Endothelial cell of umbilical vein (primary cell): ENCODE measurements around the gene MVK.

Experiments used
- EZH2 ChIP-seq: IDR thresholded peaks from 2 replicates; pipeline ENCODE4 v1.6.1; 2012; ENCODE audit warnings: borderline replicate concordance, low read depth, mild to moderate bottlenecking, moderate library complexity, low read length, inconsistent platforms; ENCODE audit not compliant: severe bottlenecking
- FOS ChIP-seq: IDR thresholded peaks from 2 replicates; pipeline ENCODE4 v1.6.1; 2011; ENCODE audit warnings: mild to moderate bottlenecking, low read length, moderate library complexity, borderline replicate concordance; ENCODE audit not compliant: insufficient read depth
- GATA2 ChIP-seq: IDR thresholded peaks from 2 replicates; pipeline ENCODE4 v1.7.0; 2011; ENCODE audit warnings: low read depth, mild to moderate bottlenecking, moderate library complexity, mixed read lengths, low read length; ENCODE audit not compliant: insufficient read length, insufficient read depth
- MYC ChIP-seq: IDR thresholded peaks from one replicate; pipeline ENCODE4 v1.6.1; 2011; ENCODE audit warnings: mild to moderate bottlenecking, low read depth, low read length
- POLR2A ChIP-seq: IDR thresholded peaks from 2 replicates; pipeline ENCODE4 v1.6.1; 2012; ENCODE audit warnings: low read depth, mild to moderate bottlenecking, control low read depth, low read length
- POLR2AphosphoS5 ChIP-seq: IDR thresholded peaks from 2 replicates; pipeline ENCODE4 v1.6.1; 2012; ENCODE audit warnings: low read depth, mild to moderate bottlenecking, control low read depth, low read length, moderate library complexity; ENCODE audit not compliant: insufficient read depth
- TF ChIP-seq, protein P1 (sequence below): IDR thresholded peaks from 2 replicates; pipeline ENCODE4 v1.6.1; 2011; ENCODE audit not compliant: insufficient read depth, insufficient read length
- TF ChIP-seq, protein P2 (sequence below), 2 donors: IDR thresholded peaks; 1 replicate in 1 of 2; 2 replicates in 1 of 2; pipeline ENCODE4 v1.5.1; 2011; ENCODE audit warnings: low read length in 2 of 2, mild to moderate bottlenecking in 2 of 2, moderate library complexity in 2 of 2, control low read depth in 1 of 2, inconsistent platforms in 1 of 2, low read depth in 1 of 2; ENCODE audit not compliant: insufficient read depth in 1 of 2; ENCODE audit errors: extremely low read depth in 1 of 2

DNA sequence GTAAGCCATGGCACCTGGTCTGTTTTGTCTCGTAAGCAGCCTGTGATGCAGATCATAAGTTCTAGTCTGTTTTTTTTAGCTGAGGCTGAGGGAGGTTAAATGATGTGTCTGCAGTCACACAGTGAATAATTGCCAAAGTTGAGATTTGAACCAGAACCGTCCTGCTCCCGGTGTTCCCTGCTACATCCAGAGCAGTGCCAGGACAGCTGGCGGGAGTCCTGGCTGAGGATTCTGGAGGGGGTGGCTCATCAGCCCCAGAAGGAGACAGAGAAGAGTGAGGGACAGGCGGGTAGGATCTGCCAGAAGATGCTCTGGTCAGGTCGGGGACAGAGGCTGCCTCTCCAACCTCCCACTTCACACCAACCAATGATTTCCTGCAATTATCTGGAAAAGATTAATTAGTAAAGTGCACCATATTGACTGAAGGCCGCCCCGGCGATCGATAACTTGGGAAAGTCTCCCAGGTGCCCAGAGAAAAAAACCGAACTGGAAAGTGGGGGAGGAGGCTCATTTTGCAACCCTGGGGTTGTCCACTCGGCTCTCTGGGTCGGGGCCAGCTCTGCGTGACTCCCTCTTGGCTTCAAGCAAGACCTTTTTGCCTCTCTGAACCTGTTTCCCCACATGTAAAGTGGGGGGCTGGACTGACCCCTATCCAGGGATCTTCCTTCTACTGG lies 42.1 kb downstream of the MVK start:
- TF ChIP-seq POLR2AphosphoS5 = no peak
- TF ChIP-seq, protein P1, sequence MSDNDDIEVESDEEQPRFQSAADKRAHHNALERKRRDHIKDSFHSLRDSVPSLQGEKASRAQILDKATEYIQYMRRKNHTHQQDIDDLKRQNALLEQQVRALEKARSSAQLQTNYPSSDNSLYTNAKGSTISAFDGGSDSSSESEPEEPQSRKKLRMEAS = no peak
- TF ChIP-seq POLR2A = no peak
- TF ChIP-seq, protein P2, sequence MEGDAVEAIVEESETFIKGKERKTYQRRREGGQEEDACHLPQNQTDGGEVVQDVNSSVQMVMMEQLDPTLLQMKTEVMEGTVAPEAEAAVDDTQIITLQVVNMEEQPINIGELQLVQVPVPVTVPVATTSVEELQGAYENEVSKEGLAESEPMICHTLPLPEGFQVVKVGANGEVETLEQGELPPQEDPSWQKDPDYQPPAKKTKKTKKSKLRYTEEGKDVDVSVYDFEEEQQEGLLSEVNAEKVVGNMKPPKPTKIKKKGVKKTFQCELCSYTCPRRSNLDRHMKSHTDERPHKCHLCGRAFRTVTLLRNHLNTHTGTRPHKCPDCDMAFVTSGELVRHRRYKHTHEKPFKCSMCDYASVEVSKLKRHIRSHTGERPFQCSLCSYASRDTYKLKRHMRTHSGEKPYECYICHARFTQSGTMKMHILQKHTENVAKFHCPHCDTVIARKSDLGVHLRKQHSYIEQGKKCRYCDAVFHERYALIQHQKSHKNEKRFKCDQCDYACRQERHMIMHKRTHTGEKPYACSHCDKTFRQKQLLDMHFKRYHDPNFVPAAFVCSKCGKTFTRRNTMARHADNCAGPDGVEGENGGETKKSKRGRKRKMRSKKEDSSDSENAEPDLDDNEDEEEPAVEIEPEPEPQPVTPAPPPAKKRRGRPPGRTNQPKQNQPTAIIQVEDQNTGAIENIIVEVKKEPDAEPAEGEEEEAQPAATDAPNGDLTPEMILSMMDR (IDR thresholded peaks at IDR 0.05; ENCODE audit: extremely low read depth in 1 of 2, insufficient read depth in 1 of 2, low read depth in 1 of 2, low read length in 2 of 2) = no peak
- no peak for TF ChIP-seq MYC
- no peak for TF ChIP-seq EZH2
- no peak for TF ChIP-seq FOS
- TF ChIP-seq GATA2 = no peak
